Measurements from ENCODE around the gene OR2T8.
"Not testable (repeated sequence)": the region's sequence is repeated elsewhere in the genome, so short reads cannot be mapped to it uniquely, and the experiment has no call there.

The OR2T8 gene, protein sequence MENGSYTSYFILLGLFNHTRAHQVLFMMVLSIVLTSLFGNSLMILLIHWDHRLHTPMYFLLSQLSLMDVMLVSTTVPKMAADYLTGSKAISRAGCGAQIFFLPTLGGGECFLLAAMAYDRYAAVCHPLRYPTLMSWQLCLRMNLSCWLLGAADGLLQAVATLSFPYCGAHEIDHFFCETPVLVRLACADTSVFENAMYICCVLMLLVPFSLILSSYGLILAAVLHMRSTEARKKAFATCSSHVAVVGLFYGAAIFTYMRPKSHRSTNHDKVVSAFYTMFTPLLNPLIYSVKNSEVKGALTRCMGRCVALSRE

DNA sequence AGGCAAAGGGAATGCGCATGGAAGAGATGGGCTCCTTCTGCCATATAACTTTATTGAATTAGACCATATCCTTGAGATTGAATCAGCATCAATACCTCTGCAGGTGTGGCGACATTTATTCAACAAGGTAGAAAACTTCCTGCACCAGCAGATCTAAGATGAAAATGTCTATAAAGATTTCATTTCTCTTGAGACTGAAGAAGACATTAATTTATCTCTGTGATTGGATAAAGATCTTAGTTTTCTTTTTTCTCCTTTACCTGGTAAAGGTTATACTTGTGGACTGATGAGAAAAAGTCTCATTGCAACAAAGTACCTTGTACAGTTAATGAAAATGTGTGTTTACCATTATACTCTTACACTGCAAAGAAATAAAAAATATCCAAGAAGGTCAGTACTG is at the start of gene OR2T8:
Gene OR2T8 (plus strand): TSS at position 301 of the 400 bp plus-strand sequence. CDS start 766 bp downstream, outside the sequence.
- DNase-seq = no peak

DNA sequence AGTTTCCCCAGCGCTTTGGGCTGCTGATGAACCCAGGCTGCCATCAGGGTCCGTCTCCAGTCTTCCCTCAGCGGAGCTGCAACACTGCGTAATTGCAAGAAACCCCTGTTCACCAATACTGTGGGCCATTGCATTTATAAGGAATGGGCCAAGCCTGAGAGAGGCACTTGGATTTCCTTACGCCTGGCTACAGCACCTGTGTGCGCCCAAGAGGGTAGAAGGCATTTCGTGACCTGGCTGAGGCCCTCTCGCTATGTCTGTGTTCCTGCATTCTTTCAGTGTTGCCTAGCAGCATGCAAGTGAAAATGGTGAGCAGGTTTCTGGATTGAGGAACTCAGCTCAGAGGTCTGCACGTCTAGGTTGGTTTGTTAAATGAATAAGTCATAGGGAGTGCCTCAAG is 36.7 kb upstream of the OR2T8 start:
- DNase-seq = no peak

DNA sequence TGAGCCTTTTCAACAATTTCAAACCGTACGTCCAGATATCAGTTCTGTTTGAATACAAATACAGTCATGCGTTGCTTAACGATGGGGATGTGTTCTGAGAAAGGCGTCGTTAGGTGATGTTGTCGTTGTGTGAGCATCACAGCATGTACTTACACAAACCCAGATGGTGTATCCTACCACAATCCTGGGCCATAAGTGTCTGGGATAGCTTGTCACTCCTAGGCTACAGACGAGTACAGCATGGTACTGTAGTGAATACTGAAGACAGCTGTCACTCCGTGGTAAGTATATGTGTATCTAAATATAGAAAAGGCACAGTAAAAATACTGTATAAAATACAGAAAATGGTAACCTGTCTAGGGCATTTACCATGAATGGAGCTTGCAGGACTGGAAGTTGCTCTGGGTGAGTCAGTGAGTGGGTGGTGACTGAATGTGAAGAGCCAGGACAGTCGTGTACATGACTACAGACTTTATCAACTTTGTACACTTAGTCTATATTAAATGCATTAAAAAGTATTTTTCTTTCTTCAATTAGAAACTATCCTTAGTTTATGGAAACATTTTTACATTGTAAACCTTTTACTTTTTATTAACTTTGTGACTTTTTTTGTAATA is 35.1 kb upstream of the OR2T8 start:
- no peak for DNase-seq

DNA sequence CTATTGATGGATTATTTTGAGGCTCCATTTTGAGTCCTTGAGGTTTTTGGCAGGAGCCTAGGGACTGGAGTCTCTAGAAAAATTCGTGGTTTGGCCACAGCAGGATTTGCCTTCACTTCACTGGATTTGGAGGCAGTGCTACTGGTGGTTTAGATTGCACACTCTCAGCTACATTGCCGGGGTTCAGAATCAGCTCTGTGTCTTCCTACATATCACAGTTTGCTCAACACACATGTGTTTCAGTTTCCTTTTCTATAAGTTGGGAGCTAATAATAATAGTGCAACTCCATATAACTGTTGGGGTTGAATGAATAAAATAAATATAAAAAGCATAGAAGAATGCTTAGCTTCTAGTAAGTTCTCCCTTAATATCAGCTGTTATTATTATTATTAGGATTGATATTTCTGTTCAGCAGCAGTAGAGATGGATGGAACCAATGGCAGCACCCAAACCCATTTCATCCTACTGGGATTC is 24.9 kb upstream of the OR2T8 start, which contains the start of gene OR2W3:
Gene OR2W3 (plus strand): TSS at position 425 of the 475 bp plus-strand sequence. CDS start 0 bp downstream, at position 425.
- DNase-seq = no peak

DNA sequence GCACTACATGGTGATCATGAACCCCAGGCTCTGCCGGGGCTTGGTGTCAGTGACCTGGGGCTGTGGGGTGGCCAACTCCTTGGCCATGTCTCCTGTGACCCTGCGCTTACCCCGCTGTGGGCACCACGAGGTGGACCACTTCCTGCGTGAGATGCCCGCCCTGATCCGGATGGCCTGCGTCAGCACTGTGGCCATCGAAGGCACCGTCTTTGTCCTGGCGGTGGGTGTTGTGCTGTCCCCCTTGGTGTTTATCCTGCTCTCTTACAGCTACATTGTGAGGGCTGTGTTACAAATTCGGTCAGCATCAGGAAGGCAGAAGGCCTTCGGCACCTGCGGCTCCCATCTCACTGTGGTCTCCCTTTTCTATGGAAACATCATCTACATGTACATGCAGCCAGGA is 24.1 kb upstream of the OR2T8 start:
- DNase-seq = no peak

DNA sequence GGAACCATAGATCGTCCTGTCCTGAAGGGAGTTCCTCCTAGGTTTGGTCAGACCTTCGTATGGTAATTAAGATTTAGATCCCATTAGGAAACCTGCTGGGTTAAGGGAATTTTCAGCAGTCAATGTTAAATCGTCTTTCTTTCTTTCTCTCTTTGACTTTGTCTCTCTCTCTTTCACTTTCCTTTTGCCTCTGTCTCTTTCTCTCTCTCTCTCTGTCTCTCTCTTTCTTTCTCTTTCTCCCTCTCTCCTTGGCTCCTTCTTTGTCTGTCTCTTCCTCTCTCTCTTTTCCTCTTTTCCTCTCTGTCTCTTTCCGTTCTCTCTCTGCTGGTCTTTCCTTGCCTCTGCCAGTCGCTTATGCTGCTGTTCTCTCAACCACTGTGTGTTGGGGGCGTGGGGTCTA is 15.9 kb upstream of the OR2T8 start:
- no peak for DNase-seq

DNA sequence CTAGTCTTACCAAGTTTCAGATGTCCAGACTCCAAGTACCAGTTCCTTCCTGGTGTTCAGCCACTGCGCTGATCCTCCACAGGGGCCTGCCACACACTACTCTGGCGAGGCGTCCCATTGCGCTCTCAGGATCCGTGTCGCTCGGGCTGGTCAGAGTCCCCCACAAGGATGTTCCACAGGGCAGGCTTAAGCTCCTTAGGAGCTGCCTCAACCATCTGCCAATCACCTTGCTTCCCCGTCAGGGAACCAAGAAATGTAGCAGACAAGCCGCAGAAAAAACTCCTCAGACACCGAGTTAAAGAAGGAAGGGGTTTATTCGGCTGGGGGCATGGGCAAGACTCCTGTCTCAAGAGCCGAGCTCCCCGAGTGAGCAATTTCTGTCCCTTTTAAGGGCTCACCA is 14.9 kb upstream of the OR2T8 start:
- DNase-seq = no peak

DNA sequence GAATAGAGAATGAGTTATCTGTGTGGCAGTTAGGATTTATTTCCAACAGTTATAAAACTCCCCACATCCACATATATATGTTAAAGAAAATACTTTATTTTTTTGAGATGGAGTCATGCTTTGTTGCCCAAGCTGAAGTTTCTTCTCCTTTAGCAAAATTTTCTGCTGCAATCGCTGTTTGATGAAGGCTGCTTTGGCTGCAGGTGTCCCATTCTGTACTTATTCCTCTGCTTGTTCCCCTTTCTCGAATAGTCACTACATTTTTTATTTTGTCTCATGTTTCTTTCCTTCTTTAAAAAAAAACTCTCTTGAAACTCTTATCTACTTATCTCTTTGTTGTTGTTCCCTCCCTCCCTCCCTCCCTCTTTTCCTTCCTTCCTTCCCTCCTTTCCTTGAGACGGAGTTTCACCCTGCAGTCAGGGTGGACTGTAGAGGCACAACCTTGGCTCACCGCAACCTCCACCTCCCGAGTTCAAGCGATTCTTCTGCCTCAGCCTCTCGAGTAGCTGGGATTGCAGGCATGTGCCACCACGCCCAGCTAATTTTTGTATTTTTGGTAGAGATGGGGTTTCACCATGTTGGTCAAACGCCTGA is 14.0 kb upstream of the OR2T8 start:
- DNase-seq = no peak

DNA sequence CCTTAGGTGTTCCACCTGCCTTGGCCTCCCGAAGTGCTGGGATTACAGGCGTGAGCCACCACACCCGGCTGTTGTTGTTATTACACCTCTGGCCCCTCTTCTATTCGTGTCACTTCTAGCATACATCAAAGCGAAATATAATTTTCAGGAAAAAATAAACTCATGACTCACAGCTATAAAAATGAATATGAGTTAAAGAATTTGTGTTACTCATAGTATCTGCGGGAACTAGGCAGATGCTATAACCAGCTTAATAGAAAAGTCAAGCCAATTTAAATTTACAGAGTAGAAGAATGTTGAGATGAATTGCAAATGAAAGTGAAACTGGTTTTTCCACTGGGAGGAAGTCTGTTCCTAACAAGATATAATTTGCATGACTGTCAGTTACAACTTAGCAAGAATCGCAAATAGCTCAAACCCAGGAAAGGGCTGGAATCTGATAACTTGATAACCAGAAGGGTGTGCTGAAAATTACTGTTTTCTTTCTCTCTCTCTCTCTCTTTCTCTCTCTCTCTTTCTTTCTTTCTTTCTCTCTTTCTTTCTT is 13.5 kb upstream of the OR2T8 start:
- no peak for DNase-seq

DNA sequence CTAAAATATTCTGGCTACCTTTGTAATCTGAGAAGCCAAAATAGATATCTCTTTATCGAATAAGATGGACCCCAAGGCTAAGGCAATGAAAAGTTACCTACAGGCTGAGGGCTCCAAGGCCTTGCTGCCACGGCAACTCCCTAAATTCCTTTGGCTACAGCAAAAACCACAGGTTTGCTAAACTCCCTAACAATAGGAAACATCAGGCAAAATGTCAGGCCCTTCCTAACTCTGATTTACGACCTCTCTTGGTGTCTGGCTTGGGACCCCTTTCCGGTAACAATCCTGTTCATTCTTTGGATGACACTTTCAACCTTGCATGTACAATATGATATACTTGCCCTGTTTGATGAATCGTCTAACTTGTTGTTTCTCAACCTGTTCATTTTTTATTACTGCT is 11.3 kb upstream of the OR2T8 start:
- no peak for DNase-seq

DNA sequence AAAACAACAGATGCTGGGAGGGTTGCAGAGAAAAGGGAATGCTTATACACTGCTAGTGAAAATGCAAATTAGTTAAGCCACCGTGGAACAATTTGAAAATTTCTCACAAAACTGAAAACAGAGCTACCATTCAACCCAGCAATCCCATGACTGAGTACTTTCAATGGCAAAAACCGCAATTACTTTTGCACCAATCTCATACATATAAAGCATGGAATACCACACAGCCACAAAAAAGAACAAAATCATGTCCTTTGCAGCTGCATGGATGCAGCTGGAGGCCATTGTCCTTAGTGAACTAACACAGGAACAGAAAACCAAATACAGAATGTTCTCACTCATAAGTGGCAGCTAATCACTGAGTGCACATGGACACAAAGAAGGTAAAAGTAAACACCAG is 6.3 kb upstream of the OR2T8 start:
- no peak for DNase-seq

DNA sequence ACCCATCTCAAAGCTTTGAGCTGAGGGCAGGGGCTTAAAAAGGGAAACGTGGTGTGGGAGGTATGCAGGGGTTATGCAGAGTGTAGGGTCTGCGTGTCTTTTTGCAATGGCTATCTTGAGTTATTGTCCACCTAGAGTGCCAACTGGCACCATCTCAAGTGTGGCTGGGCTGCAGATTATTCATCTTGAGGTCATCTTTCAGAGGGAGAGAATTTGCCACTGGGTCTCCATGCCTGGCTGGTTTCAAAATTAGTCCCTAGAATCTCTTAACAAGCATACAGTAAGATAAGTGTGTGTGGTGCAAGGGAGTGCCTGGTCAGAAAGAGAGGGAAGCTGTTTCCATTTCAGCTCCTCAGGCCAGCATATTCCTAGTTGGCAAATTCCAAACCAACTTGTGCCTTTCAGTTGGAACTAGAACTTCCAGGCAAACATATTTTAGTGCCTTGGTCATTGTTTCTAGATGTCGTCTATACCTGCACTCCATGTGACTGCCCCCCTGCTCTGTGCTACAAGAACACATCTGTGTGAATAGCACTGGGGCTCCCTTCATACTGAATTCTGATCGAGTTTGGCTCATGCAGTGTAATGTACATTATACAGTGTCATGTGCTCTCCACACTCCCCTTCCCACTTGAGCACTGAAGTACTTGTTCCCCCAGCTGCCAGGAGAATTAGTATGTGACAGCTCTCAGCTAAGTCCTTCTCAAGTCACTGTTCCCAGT is 5.0 kb upstream of the OR2T8 start:
- DNase-seq = peak; percentile 31

DNA sequence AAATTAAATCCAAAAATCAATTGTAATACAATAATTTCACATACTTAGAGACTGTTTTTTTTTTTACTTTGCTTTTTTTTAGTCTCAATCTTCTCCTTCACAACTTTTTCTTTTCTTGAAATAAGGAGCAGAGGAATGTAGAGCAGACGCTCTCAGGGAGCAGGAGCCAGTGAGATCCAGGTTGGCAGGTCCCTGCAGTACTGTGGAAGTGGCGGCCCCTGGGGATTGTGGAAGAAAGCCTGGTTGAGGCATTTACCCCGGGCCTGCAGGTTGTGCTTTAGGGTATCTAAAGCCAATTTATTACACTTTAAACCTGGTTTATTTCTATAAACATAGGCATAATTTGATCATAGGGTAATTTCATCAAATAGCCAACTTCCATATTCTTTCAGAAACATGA is 3.9 kb downstream of the OR2T8 start:
- no peak for DNase-seq

DNA sequence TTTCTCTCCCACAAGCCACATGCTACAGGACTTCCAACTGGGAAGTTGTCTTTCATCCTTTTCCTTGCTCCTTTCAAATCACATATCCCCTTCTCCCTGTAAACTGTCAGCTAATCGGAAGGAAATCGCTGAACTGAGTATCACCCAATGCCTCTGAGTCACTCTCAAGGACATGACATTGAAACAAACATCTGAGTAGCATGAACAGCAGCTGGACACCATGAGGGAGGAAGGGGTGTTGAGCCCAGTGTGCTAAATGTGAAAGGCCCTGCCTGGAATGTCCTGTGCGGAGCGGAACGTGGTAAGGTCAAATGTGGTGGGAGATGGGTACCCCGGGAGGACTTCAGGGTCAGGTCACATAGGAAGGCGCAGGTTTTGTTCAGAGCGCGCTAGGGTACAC is 4.8 kb downstream of the OR2T8 start, which contains the start of gene OR2AJ1:
Gene OR2AJ1 (plus strand): TSS at position 22 of the 400 bp plus-strand sequence. CDS start 8,880 bp downstream, outside the sequence.
- no peak for DNase-seq

DNA sequence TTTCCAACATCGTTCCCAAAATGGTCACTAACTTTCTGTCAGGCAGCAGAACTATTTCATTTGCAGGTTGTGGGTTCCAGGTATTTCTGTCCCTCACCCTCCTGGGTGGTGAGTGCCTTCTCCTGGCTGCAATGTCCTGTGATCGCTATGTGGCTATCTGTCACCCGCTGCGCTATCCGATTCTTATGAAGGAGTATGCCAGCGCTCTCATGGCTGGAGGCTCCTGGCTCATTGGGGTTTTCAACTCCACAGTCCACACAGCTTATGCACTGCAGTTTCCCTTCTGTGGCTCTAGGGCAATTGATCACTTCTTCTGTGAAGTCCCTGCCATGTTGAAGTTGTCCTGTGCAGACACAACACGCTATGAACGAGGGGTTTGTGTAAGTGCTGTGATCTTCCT is 13.9 kb downstream of the OR2T8 start:
- DNase-seq = no peak

DNA sequence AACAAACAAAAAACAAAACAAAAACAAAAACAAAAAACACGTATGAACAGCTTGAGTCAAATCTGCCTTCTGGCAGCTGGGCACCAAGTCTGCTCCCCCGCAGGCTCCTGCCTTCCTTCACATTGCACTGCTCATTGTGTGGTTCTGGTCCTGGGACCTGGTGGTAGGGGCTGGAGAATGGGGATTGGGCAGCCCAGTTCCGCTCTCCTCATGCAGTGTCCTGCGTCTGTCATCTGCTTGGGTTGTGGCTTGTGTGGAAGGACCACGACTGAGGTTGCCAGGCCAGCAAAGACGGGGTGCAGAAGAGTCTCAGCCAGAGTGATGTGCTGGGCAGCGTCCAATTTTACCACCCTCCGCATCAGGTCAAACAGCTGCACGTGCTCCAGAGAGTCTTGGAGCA is 15.7 kb downstream of the OR2T8 start:
- DNase-seq = no peak

DNA sequence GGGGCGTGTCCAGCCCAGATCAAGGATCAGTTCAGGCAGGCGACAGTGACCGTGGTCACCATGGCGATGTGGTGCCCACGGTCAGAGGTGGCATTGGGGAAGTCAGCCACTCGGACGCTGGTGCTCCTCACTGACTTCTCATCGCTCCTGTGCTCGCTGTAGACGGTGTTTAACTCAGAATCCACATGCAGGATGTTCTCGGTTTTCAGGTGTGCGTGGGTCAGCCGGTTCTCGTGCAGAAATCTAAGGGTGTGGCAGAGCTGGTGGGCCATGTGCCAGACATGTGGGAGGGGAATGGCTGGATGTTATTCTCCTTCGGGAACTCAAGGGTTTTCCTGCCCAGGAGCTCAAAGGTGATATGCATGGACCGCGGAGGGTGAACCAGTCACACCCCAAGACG is 16.4 kb downstream of the OR2T8 start:
- DNase-seq = no peak

DNA sequence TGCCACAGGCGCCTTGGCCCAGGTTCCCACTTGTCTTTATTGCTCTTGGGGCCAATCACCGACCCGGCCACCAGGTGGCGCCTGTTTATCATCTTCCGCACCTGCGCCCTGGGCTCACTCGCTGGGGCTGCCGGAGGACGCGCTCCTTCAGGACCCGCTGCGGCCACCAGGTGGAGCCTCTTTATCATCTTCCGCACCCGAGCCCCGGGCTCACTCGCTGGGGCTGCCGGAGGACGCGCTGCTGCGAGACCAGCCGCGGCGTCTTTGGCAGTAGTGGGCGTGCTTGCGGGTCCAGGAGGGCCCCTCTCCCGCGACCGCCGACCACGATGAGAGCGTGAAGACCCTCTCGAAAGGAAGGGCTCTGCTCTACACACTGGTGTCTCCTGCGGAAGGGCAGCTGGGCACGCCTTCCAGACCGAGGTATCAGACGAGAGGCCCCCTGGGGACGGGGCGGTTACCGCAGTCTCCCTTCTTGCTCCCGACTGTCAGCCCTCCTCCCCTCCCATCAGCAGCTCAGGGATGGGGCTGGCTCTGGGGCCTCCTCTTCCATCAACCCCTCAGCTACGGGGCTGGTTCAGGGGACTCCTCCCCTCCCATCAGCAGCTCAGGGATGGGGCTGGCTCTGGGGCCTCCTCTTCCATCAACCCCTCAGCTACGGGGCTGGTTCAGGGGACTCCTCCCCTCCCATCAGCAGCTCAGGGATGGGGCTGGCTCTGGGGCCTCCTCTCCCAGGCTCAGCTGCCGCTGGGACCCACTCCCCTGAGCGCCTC is 17.1 kb downstream of the OR2T8 start:
- DNase-seq = not testable (repeated sequence)

DNA sequence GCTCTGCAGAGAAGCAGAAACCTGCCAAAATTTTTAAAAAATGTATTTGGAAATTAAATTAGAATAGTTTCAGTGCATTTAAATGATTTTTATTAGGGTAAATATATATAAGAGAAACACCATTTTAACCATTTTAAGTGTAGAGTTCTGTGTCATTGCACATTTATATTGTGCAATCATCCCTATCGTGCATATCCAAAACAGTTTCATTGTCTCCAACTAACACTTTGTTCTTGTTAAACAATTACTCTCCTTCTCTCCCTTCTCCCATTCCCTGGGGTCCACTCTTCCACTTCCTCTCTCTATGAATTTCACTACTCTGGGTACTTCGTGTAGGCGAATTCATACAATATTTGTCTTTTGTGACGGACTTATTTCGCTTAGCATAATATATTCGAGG is 22.6 kb downstream of the OR2T8 start:
- no peak for DNase-seq

DNA sequence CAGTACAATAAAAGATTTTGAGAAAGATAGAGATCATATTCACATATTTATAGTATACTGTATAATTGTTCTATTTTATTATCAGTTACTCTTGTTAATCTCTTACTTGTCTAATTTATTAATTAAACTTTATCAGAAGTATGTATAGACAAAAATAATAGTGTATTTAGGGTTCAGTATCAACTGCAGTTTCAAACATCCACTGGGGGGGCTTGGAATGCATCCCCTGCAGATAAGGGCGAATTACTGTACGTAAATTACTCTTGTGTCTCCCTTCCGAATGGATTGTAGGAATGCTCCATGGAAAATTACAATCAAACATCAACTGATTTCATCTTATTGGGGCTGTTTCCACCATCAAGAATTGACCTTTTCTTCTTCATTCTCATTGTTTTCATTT is 28.5 kb downstream of the OR2T8 start, which contains the start of gene OR2L8:
Gene OR2L8 (plus strand): TSS at position 301 of the 400 bp plus-strand sequence. CDS start 0 bp downstream, at position 301.
- no peak for DNase-seq

DNA sequence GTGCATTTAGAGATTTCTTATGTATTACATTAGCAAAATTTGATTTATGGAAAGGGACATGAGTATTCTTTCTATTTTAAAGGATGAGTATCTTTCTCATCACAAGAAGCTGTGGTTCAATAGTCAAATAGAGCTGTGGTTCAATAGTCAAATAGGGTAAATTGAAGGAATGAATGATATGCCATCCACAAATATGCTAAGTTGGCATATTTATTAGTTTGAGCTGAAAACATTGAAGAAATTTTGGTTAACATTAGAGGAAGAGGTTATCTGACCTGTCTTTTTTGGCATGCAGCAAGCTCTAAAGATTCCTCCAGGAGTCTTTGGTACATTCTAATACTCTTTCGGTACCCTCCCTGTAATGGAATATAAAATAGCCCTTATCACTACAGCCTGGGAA is 33.4 kb downstream of the OR2T8 start:
- no peak for DNase-seq

DNA sequence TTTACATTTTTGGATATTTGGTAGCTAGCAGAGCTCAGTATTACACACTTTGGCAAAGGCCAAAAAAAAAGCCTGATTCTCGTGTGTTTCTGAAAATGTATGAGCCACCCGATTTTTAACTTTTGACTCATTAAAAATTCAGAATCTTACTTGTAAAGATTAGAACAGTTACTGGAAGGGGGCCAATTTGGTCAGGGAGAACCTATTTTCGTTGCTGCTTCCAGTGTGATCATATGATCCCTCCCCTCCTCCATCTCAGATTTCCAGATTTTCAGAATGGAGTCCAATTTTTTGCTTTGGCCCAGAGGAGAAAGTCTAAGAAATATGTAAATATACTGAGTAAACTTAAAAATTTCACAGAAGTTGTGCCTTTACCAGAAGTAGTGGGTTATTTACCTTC is 41.7 kb downstream of the OR2T8 start:
- DNase-seq = no peak
